Activated CD4-positive, alpha-beta T cell treated with anti-CD3 and anti-CD28 coated beads, Interleukin-2, amount 50 U/mL, for 4 hours (primary cell): Measurements from ENCODE around the gene EGFL8.
"Not testable (repeated sequence)": the region's sequence is repeated elsewhere in the genome, so short reads cannot be mapped to it uniquely, and the experiment has no call there.

Experiments
- DNase-seq, 2 experiments: peaks; one replicate each; pipeline ENCODE4 v3.0.0-alpha.2; 2020

Gene EGFL8

DNA sequence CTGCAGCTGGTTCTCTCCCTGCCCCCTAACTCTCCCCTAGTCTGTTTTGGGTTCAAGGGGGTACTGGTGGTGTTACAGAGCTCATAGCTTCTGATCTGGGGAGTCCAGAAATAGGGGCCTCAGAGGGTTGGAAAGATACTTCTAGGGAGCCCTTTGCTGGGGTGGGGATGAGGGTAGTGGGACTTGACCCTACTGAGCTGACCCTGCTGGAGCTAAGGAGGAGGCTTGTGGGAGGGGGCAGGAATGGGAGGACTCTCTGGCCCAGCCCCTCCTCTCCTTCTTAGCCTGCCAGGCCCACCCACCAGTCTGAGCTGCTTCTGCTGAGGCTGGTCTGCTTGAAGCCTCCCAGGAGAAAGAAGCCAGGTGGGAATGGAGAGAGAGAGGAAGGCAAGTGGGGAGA lies at the start of gene EGFL8:
TSS of gene EGFL8 (plus strand) at position 301 of the 400 bp plus-strand sequence. CDS start 1,571 bp downstream, outside the sequence.
- DNase-seq = no peak

DNA sequence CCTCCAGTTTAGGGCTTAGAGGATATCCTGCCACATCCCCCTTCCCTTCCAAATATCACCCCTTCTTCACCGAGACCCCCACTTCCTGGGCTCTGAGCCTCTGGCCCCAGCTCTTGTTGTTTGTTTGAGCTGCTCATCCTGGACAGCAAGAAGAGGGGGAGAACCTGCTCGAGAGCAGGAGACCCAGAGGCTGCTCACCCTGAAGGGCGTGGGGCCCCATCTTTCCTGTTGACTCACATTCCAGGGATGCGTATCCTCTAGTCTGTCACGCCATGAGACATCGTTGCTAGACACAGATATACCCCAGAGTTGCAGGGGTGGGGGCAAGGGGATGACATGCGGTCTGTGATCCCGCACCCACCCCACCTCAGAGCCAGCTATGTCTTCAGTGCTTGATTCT lies 49.6 kb upstream of the EGFL8 start:
- no peak for DNase-seq

- no peak for DNase-seq
Observed at GRCh38 chr6:32115623-32116022, 48.8 kb upstream of the EGFL8 start.

DNA sequence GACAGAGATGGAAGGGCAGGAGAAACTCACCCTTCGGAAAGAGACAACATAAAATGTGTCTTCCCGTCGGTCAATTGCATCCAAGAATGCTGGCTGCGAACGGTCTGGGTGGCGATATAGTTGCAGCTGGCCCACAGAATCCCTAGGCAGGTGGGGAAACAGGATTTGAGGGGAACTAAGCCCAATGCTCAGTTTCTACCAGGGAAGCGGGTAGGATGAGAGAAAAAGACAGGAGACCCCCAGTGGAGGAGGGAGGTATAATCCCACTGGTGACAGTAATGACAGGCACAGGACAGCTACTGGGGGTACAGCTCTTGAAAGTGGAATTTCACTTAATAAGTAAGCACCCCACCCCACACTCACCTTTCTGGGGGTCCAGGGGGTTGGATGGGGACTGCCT lies 47.7 kb upstream of the EGFL8 start:
- DNase-seq = no peak

GRCh38 chr6:32117461-32117860 lies 46.9 kb upstream of the EGFL8 start:
- no peak for DNase-seq

- DNase-seq = peak; percentile 57
Observed at GRCh38 chr6:32118782-32119628, 45.4 kb upstream of the EGFL8 start.

GRCh38 chr6:32120573-32121059 lies 43.8 kb upstream of the EGFL8 start:
- DNase-seq = no peak

GRCh38 chr6:32123681-32124080 lies 40.7 kb upstream of the EGFL8 start:
- DNase-seq = no peak

GRCh38 chr6:32126880-32127279 lies 37.5 kb upstream of the EGFL8 start:
- no peak for DNase-seq

GRCh38 chr6:32127409-32127716 lies 37.0 kb upstream of the EGFL8 start:
- no peak for DNase-seq

- peak; percentile 96 to 97 for DNase-seq
Observed at GRCh38 chr6:32127717-32128592, 36.4 kb upstream of the EGFL8 start, which contains the start of gene ATF6B. TSS of gene ATF6B (minus strand) at chr6:32128246. CDS start at chr6:32128207, 39 bp downstream.

GRCh38 chr6:32128751-32129296 lies 35.6 kb upstream of the EGFL8 start:
- no peak for DNase-seq

DNA sequence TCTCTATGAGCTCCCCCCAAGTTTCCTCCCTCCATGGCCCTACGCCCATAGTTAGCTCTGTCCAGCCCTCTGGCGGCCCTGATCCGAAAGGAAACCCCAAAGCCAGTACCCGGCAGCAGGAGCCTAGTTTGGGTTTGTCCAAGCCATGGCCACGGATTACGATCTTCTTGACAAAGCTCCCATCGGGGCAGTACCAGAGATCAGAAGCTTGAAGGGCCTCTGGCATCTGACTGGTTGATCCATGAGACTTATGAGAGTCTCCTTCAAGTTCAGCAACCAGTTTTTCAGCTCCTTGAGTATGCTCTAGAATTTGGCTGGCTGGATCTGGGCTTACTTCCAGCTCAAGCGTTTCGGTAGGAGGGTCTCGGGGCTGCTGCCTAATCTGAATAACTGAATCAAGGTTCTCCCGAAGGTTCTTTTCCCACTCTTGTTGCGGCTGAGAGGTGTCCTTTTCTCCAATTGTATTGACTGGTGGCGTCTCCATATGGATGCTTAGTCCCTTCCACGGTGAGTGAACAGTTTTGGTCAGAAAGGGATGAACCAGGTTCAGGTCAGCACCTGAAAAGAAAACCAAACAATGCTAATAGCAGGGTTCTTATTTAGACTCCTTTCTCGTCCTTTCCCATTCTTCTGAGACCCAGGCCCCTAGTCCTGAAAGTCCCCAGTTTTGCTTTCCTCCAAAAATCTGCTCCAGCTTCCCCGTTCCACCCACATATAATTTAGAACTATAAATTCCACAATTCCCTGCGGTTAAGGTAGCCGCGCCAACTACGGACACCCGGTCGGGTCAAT lies 34.9 kb upstream of the EGFL8 start:
- DNase-seq = no peak

GRCh38 chr6:32131439-32131948 lies 32.9 kb upstream of the EGFL8 start:
- no peak for DNase-seq

- DNase-seq = no peak
Observed at GRCh38 chr6:32132110-32132509, 32.3 kb upstream of the EGFL8 start.

- DNase-seq = no peak
Observed at GRCh38 chr6:32133786-32134185, 30.6 kb upstream of the EGFL8 start.

DNA sequence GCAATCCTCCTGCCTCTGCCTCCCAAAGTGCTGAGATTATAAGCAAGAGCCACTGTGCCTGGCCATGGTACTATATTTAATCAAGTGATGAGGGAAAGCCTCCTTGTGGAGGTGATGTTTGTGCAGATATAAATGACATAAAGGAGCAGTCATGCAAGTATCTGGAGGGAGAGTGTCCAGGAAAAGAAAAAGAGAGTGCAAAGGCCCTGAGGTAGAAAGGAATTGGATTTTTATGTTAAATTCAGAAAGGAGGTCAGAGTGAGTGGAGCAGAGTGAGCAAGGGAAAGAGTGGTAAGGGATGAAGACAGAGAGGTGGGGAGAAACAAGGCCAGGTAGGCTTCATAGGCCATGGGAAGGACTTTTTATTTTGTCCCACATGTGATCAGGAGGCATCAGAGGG lies 26.9 kb upstream of the EGFL8 start:
- no peak for DNase-seq

DNA sequence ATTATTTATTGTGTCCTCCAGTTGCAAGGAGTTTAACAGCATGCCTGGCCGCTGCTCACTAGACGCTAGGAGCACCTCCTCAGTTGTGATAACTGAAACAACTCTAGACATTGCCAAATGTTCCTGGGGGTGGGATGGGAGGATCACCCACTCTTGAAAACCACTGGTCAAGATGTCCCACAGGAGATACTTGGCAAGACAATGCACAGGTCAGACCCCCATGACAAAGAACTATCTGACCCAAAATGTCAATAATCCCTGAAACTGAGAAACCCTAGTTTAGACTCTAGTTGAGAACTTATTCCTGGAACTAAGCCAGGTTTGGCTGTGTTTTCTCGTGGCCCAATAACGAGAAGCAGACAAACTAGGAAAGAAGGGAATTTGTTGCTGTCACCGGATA lies 24.8 kb upstream of the EGFL8 start:
- DNase-seq = no peak

GRCh38 chr6:32140420-32141046 lies 23.9 kb upstream of the EGFL8 start:
- no peak for DNase-seq

- not testable (repeated sequence) for DNase-seq
Observed at GRCh38 chr6:32144238-32144637, 20.2 kb upstream of the EGFL8 start.

GRCh38 chr6:32146287-32146686 lies 18.1 kb upstream of the EGFL8 start:
- no peak for DNase-seq

DNA sequence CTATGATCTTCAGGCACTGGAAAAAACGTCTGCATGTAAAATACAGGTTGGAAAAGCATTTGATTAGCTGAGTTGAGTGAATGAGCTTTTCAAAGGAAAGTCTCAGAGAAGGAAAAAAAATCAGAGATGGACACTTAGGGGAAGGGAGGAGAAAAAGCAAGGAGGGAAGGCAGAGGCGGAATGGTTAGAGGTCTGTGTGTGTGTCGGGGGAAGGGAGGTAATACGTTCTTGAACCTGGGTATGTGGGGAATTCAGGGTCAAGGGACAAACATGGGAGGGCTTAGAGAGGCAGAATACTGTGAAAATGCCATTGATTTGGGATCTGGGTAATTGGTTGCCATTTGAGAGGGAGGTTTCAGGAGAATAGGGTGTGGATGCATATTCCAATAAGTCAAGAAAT lies 17.7 kb upstream of the EGFL8 start:
- DNase-seq = no peak
